ENCODE measurements around the gene PLOD1.

The PLOD1 gene

GRCh38 chr1:11940260-11940921, 5.9 kb downstream of the PLOD1 start:
- no peak for DNase-seq

- DNase-seq = no peak
Measured at GRCh38 chr1:11942280-11942679, 7.8 kb downstream of the PLOD1 start.

GRCh38 chr1:11943619-11944018, 9.1 kb downstream of the PLOD1 start:
- DNase-seq = no peak

- DNase-seq = no peak
Measured at GRCh38 chr1:11944358-11944931, 9.9 kb downstream of the PLOD1 start.

- no peak for DNase-seq
Measured at GRCh38 chr1:11946647-11947046, 12.1 kb downstream of the PLOD1 start.

GRCh38 chr1:11948822-11949458, 14.4 kb downstream of the PLOD1 start:
- no peak for DNase-seq

GRCh38 chr1:11951901-11952300, 17.4 kb downstream of the PLOD1 start:
- DNase-seq = no peak

- DNase-seq = no peak
Measured at GRCh38 chr1:11952455-11953109, 18.1 kb downstream of the PLOD1 start.

GRCh38 chr1:11955221-11955620, 20.7 kb downstream of the PLOD1 start:
- no peak for DNase-seq

GRCh38 chr1:11957398-11957797, 22.9 kb downstream of the PLOD1 start:
- no peak for DNase-seq

GRCh38 chr1:11957897-11958296, 23.4 kb downstream of the PLOD1 start:
- DNase-seq = no peak

GRCh38 chr1:11960276-11960675, 25.8 kb downstream of the PLOD1 start:
- no peak for DNase-seq

- no peak for DNase-seq
Measured at GRCh38 chr1:11960715-11961114, 26.2 kb downstream of the PLOD1 start.

GRCh38 chr1:11961230-11961629, 26.7 kb downstream of the PLOD1 start:
- no peak for DNase-seq

GRCh38 chr1:11963622-11964021, 29.1 kb downstream of the PLOD1 start:
- DNase-seq = no peak

GRCh38 chr1:11964656-11965055, 30.1 kb downstream of the PLOD1 start:
- DNase-seq = no peak

- DNase-seq = no peak
Measured at GRCh38 chr1:11967028-11967547, 32.6 kb downstream of the PLOD1 start.

- no peak for DNase-seq
Measured at GRCh38 chr1:11970441-11971185, 36.1 kb downstream of the PLOD1 start.

GRCh38 chr1:11977625-11978024, 43.1 kb downstream of the PLOD1 start:
- DNase-seq = no peak

- no peak for DNase-seq
Measured at GRCh38 chr1:11978301-11978700, 43.8 kb downstream of the PLOD1 start.

GRCh38 chr1:11979028-11979850, 44.7 kb downstream of the PLOD1 start:
- DNase-seq = no peak

Data from NCI-H774 (cell line).